NCI-H226 (cell line): ENCODE measurements around the gene CMTM7.
A peak's percentile ranks its signal among the peaks of the same experiment; 100 is the strongest.
"Not testable (repeated sequence)": the region's sequence is repeated elsewhere in the genome, so short reads cannot be mapped to it uniquely, and the experiment has no call there.

ENCODE experiments used
- DNase-seq: peaks from one replicate; pipeline ENCODE4 v3.0.0-alpha.2; 2015

Gene CMTM7

DNA sequence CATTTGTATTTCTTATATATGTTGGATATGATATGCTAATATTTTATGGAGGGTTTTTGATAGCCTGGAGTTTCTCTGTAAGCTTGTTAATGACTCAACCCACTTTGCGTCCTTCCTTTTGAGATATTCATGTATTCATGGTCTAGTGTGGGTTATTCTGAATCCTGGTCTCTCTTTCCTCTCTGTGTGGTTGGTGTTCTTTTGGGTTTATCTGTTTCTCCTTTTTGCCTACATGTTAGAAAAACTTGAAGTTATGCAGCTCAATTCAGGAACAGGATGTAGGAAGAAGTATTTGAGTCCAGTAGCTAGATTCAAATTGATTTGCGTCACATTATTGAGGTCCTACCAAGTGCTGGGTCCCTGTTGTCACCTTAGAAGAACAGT lies 28.1 kb downstream of the CMTM7 start:
- DNase-seq, result no peak

DNA sequence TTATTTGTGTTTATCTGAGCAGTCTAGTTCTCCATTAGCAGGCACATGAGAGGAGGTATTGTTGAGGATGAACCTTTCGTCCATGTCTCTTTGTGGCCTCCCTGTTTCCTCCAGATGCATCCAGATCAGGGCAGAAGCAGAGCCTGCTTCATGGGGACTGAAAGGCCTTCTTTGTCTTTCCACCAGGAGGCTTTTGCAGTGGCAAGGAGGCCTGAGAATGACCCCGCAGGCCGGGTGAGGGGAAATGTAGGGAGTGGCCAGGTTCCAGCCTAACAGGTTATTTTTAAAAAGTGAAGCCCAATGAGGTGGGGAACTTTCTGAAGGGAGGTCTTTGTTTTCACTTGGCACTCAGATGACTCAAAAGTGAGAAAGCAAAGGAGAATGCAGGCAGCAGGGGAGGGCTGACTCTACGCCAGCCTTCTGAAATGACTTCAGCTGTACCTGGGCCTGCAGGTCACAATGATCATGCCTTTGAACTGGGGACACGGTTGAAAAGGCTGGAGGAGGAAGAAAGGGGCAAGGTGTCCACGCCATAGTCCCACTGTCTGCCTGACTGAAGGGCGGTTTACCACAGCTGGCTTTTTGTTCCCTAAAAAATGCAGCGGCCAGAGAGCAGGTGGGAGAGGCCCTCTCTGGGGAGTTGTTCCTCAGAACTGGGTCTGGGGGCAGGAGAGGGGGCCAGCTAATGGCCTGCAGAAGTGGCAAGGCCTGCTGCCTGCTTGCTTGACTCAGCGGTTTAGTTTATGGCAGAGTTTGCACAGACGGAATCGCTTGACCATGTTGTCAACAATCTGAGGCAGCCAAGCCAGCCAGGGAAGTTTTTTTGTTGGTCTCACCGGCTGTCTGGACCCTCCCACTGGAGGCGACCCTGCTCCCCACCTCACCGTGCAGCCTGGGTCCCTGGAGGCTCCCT lies 28.7 kb downstream of the CMTM7 start:
- peak; percentile 64 for DNase-seq

DNA sequence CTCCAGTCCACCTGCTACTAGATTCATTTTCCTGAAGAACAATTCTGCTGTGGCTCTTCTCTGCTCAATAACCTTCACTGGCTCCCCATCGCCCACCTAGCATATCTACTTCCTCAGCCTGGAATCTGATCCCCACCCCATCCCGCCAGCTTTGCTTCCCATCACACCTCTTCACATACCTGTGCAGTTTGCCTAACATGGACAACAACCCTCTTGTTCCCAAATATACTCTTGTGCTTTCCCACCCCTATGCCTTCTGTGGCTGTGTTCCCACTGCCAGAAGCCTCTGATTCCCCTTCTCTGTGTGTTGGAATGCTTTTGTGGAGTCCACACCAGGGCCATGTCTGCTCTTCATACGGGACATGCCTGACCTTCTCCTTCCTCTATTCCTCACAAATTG lies 29.5 kb downstream of the CMTM7 start:
- no peak for DNase-seq

DNA sequence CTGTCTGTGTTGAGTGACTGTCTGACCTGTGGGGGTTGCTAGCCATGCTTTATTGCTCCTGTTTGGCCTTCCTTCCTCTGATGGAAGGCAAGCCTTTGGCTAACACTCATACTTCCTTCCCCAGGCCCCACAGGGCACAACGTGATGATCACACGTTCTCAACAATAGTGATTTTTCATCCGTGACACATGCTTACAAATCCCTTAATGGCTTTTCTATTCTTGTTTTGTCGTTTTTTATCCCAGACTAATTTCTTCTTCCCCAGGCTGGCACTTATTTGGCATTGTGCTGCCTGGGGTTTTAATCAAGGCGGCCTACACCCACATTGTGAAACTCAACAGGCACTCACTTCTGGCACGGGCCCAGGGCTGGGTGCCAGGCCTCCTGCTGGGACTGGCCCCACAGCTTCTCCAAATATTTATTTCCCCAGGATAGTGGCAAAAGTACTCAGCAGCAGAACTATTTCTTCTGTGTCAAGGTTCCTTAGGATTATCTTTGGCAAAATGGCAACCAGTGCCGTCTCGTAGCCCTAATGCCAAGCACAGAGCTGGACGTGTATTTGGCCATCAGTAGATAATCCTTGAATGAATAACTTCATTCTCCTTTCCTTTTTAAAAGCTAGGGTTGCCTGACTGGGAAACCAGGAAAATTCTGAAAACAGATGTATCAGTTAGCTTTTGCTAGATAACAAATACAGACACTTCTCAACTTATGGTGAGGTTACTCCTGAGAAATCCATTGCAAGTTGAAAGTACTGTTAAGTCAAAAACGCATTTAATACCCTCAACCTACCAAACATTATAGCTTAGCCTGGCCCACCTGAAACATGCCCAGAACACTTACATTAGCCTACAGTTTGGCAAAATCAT lies 30.6 kb downstream of the CMTM7 start:
- DNase-seq, result peak; percentile 85

DNA sequence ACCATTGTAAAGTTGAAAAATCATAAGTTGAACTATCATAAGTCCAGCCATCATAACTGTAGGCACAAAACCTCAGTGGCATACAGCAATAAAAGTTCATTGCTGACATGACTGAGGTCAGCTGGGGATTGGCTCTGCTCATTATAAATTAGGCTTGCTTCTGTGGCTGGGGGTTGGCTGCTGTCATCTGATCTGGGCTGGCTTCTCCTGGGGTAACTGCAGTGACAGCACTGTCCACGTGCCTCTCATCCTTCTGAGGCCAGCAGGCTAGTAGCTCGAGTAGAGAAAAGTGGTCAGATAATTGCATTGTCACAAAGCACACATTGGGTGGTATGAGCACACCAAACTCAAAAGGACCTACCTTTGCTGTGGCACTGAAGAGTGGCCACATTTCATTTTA lies 31.3 kb downstream of the CMTM7 start:
- DNase-seq, result no peak

DNA sequence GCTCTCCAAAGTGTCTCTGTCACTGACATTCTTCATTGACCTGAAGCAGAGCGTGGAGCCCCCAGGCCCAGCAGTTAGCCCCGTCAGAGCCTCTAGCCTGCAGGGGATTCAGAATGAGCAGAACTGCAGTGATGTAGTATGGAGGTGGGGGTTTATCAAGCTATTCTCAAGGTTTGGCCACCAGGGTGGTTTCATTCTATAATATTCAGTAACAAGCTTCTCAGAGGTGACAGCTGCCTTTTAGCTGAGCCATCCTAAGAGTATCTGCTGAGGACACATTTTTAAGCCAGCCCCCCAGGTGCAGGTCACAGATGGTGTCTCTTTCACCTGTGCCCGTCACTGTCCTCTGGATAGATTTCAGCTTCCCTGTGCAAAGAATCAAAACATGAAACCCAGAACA lies 31.9 kb downstream of the CMTM7 start:
- DNase-seq, result no peak

DNA sequence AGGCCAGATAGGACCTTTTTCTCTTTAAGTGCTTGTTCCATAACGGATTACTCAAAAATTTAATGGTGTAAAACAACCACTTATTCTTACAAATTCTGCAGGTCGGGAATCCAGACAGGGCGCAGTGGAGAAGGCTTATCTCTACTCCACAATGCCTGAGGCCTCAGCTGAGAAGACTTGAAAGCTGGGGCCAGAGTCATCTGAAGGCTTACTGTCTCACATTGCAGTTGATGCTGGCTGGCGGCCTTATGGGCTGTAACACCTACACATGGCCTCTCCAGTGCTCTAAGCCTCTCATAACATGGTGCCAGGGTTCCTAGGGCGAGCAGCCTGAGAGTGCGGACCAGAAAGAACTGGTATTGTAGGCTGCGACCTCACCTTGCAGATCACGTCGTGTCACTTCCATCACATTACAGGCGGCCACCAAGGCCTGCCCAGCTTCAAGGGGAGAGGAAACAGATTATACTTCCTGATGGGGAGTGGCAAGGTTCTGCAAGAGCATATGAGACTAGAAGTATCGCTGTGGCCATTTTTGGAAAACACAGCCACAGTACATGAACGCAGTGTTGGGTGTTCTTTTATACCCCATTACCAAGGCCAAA lies 32.4 kb downstream of the CMTM7 start:
- no peak for DNase-seq

DNA sequence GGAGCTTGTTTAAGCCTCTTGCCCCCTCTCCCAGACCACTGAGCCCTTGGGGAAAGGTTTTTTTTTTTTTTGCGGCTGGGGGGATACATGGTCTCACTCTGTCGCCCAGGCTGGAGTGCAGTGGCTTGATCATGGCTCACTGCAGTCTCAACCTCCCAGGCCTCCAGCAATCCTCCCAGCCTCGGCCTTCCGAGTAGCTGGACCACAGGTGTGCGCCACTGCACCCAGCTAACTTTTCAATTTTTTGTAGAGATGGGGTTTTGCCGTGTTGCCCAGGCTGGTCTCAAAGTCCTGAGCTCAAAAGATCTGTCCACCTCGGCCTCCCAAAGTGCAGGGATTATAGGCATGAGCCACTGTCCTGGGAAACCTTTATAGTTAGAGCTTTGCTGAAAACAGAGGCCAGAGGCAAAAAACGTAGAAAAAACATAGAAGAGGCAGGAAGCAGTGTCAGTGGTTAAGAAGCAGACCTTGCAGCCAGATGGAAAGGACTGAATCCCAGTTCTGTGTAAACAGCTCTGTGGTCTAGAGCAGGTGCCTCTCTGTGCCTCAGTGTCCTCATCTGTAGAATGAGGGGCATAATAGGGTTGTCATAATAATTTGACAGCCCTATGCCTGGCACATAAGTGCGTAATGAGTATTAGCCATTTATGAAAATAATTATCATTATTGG lies 33.1 kb downstream of the CMTM7 start:
- no peak for DNase-seq

DNA sequence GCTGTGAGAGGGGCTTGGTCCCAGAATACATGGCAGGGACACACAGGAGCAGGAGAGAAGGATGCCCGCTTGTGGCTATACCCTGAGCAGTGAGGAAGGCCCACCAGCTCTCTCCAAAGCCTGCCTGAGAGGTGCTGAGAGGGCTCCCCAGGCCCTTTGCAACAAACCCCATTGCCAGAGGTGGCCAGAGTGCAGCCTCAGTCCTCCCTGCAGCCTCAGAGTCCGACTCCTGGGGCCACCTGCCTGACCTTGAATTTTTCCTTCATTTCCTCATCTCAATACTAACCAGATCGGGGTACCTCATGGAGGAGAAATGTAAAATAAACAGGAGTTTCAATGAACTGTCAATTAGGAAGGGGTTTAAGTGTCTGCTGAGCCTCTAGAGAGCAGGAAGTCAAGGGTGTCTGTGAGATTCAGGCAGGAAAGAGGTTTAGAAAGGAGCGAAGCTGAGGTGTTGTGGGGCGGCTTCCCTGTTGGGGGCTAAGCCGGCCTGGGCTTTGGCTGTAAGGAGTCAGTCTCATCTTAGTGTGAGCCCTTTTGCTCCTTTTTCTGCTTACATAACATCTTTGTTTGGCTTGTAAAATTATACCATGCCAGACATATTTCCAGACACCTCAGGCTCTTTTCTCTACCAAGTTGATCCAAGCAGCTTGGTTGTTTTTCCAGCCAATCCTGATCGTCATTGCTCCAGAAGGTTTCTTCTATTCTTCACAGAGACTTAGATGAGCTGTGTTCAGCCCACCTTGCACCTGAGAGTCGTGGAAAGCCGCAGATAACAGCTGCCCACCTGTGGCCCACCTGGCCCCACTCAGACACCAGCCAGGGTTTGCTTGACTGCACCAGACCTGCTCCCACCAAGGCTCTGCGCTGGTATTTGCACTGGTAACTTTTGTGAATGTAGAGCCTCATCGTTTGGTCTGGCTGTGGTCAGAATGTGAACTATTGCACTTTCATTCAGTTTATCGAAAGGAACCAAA lies 36.7 kb downstream of the CMTM7 start:
- DNase-seq, result no peak

DNA sequence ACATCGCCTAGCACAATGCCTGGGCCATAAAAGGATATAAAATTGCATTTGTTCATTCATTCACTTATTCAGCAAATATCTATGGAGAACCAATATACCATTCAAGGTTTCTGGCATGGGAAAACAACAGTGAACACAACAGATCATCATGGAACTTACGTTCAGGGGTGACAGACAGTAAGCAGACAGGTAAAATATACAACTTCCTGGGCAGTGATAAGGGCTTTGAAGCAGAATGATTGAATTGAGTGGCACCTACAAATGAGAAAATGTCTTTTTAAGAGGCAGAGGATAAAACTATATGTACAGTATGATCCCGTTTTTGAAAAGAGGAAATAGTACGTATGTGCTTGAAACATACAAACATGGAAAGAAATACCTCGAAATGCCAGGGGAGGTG lies 39.2 kb downstream of the CMTM7 start:
- no peak for DNase-seq

DNA sequence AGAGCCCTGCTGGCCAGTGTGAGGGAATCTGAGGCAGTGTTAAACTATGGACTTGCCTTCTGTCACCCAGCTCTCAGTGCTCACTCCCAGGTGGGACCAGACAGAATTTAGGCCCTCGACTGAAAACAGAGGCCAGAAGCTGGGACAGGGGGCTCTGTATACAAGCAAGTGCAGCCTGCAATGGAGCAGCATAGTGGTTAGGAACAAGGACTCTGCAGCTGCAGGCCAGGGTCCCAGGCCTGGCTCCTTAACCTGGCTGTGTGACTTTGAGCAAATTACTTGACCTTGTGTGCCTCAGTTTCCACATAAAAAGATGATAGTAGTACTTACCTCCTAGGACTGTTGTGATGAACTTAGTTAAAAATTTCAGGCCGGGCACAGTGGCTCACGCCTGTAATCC lies 39.8 kb downstream of the CMTM7 start:
- DNase-seq, result no peak

DNA sequence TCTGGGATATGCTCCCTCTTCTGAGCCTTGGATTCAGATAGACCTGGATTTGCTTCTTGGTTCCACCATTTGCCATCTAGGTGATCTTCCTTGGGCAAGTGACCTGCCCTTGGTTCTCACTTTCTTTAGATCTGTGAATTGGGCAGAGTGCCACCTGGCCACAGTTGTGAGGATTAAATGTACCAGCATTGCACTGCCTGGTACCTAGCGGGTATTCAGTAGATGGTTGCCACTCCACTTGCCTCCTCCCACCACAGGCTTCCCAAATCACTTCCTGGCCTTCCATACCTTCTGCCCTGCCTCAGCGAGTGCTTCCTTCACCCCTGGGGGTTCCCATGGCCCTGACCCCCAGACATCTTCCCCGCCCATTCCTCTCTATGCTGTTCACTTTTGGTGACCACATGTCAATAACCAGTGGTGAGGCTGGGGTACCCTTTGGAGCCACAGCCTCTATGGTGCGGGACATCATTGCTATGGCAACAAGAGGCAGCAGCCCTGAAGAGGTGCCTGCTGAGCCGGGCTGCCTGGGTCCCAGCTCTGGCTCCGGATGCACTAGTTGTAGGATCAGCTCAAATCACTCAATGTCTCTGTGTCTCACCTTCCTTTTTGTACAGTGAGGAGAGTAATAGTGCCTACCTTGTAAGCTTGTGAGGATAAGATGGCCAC lies 40.5 kb downstream of the CMTM7 start:
- no peak for DNase-seq

DNA sequence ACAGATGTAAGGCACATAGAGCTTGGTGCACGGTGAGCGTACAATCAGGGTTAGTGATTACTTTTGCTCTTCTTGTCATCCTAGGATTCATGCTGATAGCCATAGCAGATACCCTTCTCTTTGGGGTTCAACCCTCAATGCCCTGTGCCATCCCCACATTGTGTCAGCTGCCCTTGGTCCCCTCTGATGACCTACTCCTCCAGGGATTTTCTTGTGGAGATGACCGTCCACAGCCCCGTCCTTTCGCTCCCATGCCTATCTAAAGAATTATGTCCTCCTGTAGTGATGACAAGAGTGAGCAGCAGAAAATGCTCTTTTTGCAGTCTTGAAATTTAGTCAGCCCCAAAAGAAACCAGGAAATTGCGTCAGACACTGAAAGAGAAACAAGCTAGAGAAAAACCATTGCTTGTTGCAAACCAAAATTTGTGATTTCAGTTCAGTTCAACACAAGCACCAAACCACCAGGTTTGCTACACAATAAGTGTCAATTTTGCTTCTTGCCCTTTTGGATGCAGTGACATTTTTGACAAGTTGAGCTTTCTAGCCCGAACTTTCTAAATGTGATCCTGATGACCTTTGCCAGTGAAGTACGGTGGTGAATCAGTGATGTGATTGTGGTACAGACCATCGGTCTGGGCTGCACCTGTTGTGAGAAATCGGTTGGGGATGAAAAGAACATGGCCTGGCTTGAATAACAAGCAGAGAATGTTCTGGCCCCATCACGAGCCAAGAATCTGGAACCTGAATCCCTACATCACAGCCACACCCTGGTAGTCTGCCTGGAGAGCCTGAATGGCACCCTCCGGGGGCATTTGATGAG lies 41.3 kb downstream of the CMTM7 start:
- DNase-seq, result no peak

DNA sequence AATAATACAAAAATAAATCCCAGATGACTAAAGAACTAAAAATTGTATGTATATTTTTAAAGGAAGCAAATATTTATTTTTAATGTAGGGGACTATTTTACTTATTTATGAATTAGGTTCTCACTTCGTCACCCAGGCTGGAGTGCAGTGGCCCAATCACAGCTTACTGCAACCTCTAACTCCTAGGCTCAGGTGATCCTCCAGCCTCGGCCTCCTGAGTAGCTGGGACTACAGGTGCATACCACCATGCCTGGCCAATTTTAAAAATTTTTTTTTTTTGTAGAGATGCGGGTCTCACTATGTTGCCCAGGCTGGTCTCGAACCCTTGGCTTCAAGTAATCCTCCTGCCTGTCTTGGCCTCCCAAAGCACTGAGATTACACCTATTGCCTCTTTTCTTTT lies 42.6 kb downstream of the CMTM7 start:
- no peak for DNase-seq

DNA sequence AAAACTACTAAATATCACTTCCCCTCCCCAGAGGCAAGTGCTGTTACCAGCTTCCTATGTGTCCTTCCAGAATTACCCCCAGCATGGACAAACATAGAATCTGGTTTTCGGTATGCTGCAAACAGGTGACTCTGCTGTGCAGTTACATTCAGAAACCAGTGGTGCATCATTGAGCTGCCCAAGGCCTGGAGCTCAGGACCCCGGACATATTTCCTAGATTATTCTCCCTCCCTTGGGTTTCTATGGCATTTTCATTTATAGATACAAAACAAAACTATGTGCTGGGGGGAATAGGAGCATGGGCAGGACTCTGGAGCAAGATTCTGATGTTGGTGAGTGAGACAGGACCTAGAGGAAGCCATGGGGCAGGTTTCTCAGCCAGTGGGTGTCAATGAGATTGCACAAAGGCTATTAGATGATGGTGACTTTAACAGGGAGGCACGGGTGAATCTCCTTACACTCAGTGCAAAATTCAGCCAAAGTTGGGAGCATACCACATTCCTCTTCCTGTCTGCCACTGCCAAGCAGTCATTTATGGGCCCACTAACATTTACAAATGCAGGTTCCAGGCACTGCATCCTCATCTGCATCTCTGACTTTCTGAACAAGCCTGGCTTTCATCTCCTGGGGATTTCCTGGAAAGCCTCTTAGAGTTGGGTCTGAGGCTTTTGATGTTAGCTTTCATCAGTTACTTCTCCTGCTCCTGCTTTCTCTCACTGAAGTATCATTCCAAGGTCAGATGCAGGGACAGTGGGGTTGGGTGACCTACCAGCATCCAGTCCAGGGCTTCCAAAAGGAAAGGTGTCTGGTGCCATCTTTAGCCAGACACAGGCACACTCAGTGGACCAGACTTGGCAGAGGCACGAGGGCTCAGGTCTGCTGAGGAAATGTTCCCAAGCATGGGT lies 44.5 kb downstream of the CMTM7 start:
- no peak for DNase-seq

DNA sequence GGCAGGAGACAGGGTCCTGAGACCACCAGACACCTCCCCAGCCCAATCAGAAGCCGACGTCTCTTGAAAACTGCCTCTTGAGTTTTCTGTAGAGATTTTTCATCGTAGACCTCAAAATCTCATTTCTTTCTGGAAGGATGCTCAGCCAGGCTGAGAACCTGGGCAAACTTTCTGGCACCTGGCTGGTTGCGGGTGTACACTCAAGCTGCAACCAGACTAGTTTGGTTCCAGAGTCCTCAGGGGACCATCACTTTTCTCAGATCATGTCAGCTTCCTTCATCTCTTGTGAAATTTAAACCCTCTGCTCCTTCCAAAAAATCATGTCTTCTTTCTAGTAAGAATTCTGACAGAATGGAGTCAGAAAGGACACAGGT lies 45.1 kb downstream of the CMTM7 start:
- no peak for DNase-seq

DNA sequence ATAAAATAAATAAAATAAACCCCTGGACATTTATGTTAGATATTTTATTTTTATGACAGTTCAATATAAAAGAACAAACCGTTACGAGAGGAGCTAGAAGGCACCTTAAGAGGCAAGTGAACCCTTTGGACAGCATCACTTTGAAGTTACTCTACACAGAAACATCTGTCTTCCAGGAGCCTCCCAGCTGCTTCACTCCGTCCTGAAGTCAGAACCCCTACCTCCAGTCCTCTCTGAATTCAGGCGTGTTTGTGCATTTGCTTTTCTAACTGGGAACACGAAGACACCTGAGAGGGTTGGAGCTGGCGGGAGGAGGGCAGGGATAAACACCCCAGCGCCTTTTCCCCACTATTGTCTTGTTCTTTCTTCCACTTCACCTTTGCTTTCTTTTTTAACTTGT lies 46.2 kb downstream of the CMTM7 start:
- DNase-seq, result no peak

DNA sequence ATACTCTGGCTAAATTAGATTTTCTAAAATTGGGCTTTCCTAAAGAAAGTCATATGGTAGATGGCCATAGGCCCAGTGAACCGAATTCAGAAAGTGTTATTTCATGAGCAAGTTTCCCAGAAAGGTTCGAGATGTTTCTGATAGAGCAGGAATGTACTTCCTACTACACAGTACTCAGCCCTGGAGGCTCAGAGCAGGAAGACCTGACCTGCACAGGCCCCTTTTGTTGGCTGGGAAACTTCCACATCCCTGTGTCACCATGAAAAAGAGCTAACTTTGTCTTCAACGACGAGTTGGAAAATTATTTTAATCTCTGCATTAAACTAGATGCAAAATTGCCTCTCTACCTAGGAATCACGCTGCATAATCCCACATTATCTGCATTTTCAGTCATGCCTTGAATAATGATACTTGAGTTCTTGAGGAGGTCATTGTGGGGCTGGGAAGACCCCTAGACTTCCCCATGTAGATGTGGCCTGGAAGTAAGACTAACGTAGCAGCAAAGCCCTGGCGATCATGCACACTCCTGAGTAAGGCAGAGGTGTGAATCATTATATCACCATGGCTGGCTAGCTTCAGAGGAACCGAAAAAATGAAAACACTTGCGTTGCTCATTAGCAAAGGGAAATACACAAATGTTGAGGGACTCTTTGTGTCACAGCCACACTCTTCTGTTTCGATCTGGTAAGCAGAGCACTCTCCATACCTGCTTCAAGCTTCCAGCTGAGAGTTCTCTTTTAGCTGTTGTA lies 47.1 kb downstream of the CMTM7 start:
- no peak for DNase-seq

DNA sequence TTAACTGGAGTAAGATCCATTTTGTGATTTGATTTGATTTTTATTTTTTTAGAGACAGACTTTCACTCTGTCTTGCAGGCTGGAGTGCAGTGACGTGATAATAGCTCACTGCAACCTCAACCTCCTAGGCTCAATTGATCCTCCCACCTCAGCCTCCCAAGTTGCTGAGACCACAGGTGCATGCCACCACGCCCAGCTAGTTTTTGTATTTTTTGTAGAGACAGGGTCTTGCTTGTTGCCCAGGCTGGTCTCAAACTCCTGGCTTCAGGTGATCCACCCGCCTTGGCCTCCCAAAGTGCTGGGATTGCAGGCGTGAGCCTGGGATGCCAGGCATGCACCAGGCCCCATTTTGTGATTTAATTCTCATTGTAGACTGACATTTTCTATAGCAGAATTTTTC lies 47.8 kb downstream of the CMTM7 start:
- not testable (repeated sequence) for DNase-seq
